GM12891 (cell line): ENCODE measurements around the gene FSCN2.

Experiments
- DNase-seq: peaks from one replicate; pipeline ENCODE4 v3.0.0; 2011; ENCODE audit warnings: low spot score; ENCODE audit not compliant: insufficient read length
- FAIRE-seq: peaks from 2 replicates; lab custom pipeline; 2011; peaks lifted over from hg19 to GRCh38; lab: Jason Lieb, UNC
- PAX5 ChIP-seq: IDR thresholded peaks from 2 replicates; pipeline ENCODE4 v1.6.1; 2011; ENCODE audit warnings: low read length, moderate library complexity, mild to moderate bottlenecking; ENCODE audit not compliant: insufficient read depth, severe bottlenecking
- POLR2A ChIP-seq: IDR thresholded peaks from 2 replicates; pipeline ENCODE4 v1.6.1; 2011; ENCODE audit warnings: low read depth, low read length, control low read depth
- POLR2AphosphoS5 ChIP-seq: IDR thresholded peaks from 2 replicates; pipeline ENCODE4 v1.6.1; 2011; ENCODE audit warnings: low read depth, low read length, control low read depth
- POU2F2 ChIP-seq: IDR thresholded peaks from 2 replicates; pipeline ENCODE4 v1.6.1; 2011; ENCODE audit warnings: low read depth, mild to moderate bottlenecking, control low read depth, low read length, moderate library complexity
- SPI1 ChIP-seq: IDR thresholded peaks from 2 replicates; pipeline ENCODE4 v1.6.1; 2011; ENCODE audit warnings: low read depth, low read length, control low read depth
- TAF1 ChIP-seq: IDR thresholded peaks from 2 replicates; pipeline ENCODE4 v1.6.1; 2011; ENCODE audit warnings: low read depth, low read length, control low read depth

Gene FSCN2

GRCh38 chr17:81565231-81565630, 37.1 kb downstream of the FSCN2 start:
- no peak for TF ChIP-seq POU2F2
- TF ChIP-seq PAX5 = no peak
- TF ChIP-seq SPI1 = no peak
- TF ChIP-seq TAF1 = no peak
- no peak for TF ChIP-seq POLR2A
- TF ChIP-seq POLR2AphosphoS5 = no peak
- FAIRE-seq (no peak), DNase-seq (no peak)

DNA sequence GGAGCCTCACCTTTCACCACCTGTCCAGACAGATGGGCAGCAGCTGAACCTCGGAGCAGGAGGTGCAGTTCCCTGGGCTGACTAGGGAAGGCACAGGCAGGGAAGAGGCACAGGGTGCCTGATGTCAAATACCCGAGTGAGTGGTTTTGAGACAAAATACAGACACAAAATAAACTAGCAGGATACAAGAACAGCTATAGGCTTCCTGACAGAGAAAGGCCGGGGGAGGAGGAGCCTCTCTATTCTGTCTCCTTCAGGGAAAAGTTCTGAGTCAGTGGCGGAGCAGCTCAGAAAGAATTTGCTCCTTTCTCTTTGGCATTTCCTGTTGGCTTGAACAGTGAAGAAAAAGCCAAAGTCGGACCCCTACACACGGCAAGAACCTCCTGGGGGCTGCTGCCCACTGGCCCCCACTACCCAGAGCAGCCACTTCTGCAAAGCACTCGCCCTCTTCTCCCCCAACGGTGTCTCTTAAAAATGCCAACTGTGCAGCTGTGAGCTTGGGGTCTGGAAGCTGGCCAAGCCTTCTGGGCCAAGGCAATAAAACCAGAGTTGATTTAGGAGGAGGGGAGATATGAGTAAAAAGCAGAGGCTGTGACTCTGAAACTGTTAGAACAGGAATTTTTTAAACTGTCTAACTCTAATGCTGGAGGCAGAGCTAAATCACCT, 38.4 kb downstream of the FSCN2 start:
- DNase-seq (no peak), FAIRE-seq (no peak)
- TF ChIP-seq POLR2AphosphoS5 (no peak), TAF1 (no peak), POLR2A (no peak)

DNA sequence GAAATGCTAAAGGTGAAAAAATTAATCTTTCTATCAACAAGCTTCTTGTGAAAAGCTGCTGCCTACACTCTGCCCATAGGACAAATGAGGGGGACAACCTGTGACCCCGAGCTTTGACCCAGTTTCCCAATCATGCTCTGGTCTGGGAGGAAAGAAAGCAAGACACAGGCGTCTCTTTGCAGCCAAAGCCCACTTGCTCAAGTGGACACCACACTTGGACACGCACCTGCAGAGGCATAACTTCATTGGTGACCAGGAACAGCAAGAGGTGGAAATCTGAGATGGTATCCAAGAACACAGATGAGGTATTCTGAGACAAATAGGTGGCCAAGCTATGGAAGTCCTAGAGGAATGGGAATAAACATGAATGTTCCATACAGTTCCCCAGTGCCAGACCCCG, 39.0 kb downstream of the FSCN2 start:
- no peak for FAIRE-seq
- TF ChIP-seq TAF1 = no peak
- TF ChIP-seq POU2F2 = no peak
- no peak for TF ChIP-seq POLR2AphosphoS5
- no peak for TF ChIP-seq POLR2A
- TF ChIP-seq PAX5 = no peak
- TF ChIP-seq SPI1 = no peak

DNA sequence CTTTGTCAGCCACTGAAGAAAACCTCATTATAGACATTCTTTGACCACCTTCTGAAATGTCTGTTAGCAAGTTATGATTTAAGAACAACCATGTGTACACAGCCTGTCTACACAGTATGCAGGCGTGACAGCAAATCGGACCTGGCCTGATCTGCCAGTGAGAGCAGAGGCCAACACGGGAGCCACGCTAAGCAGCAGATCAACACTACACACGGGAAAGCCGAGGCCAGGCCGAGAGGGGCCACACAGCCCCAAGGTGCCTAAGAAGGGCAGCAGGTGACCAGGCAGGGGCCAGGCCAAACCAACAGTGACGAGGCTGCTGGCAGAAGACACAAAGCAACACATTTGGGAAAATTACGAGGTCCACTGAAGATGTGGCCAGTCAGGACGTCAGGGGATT, 40.2 kb downstream of the FSCN2 start:
- FAIRE-seq (no peak), DNase-seq (no peak)
- TF ChIP-seq POLR2AphosphoS5 (no peak), SPI1 (no peak), POU2F2 (no peak), TAF1 (no peak), PAX5 (no peak), POLR2A (no peak)

More for the DNA sequence above, 39.0 kb downstream of the FSCN2 start:
- DNase-seq = no peak

DNA sequence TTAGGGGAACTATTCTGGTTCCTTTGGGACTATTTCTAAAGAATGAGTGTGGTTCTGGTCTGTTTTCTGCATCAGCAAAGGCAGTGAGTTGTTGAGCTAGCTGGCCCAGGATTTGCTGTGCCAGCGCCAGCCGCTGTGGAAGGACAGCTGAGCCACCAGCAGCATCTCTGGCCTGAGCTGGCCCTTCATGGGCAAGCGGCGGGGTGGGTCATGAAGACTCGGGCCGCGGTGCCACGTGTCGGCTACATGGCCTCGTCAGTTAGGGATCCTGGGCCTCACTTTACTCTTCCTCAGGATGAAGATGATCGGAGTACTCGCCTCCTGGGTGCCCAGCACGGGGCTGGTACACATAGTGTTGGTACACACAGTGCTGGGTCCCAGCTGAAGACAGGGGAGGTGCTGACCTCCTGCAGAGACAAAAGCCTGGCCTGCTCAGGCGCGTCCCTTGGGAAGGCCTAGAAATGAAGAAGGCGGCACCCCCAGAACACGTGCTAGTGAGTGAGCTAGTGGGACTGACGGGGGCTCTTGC, 41.9 kb downstream of the FSCN2 start:
- FAIRE-seq = no peak
- no peak for TF ChIP-seq POLR2AphosphoS5
- TF ChIP-seq POU2F2 = no peak
- TF ChIP-seq TAF1 = no peak
- no peak for TF ChIP-seq POLR2A
- TF ChIP-seq PAX5 = no peak
- no peak for TF ChIP-seq SPI1
- DNase-seq = no peak

- no peak for FAIRE-seq
- no peak for DNase-seq
- TF ChIP-seq POU2F2 (no peak), PAX5 (no peak), TAF1 (no peak), POLR2A (no peak), SPI1 (no peak), POLR2AphosphoS5 (no peak)
These were observed 42.8 kb downstream of the FSCN2 start for GRCh38 chr17:81570964-81571363.

GRCh38 chr17:81572563-81573168, 44.5 kb downstream of the FSCN2 start:
- FAIRE-seq = no peak
- TF ChIP-seq TAF1 (no peak), SPI1 (no peak), PAX5 (no peak), POU2F2 (no peak), POLR2A (no peak), POLR2AphosphoS5 (no peak)
- no peak for DNase-seq

GRCh38 chr17:81573794-81574642, 45.8 kb downstream of the FSCN2 start:
- no peak for FAIRE-seq
- TF ChIP-seq PAX5 (no peak), POLR2A (no peak), SPI1 (no peak), POU2F2 (no peak), POLR2AphosphoS5 (no peak)
- no peak for DNase-seq

- FAIRE-seq (no peak), DNase-seq (no peak)
- TF ChIP-seq POU2F2 = no peak
These were observed 46.4 kb downstream of the FSCN2 start for GRCh38 chr17:81574643-81574956.
